Fibroblast of mammary gland (primary cell): Measurements from ENCODE around the gene MAP3K14.

Experiments used
- DNase-seq: peaks from one replicate; pipeline ENCODE4 v3.0.0-alpha.2; 2010; ENCODE audit warnings: low read depth
- H3K4me3 ChIP-seq: 2 replicates; pipeline ENCODE4 v1.5.1; 2011; ENCODE audit warnings: low read depth, mild to moderate bottlenecking, low read length, moderate library complexity; ENCODE audit not compliant: control insufficient read depth
- CTCF ChIP-seq: conservative IDR thresholded peaks from 2 replicates; pipeline ENCODE4 v1.5.1; 2011; ENCODE audit warnings: low read depth, low read length, inconsistent platforms; ENCODE audit not compliant: control insufficient read depth, insufficient read depth

MAP3K14 gene

GRCh38 chr17:45301674-45302073 lies 15.1 kb downstream of the MAP3K14 start:
- no peak for DNase-seq
- no peak for TF ChIP-seq CTCF
- no peak overlapping the region for H3K4me3 ChIP-seq

GRCh38 chr17:45300060-45300751 lies 16.6 kb downstream of the MAP3K14 start:
- no peak for TF ChIP-seq CTCF
- DNase-seq: no peak
- no peak overlapping the region for H3K4me3 ChIP-seq

- no peak for TF ChIP-seq CTCF
- no peak overlapping the region for H3K4me3 ChIP-seq
- no peak for DNase-seq
Observed at GRCh38 chr17:45299361-45299760, 17.5 kb downstream of the MAP3K14 start.

- no peak for TF ChIP-seq CTCF
- no peak overlapping the region for H3K4me3 ChIP-seq
- DNase-seq: no peak
Observed at GRCh38 chr17:45298546-45299285, 18.1 kb downstream of the MAP3K14 start.

- no peak for TF ChIP-seq CTCF
- H3K4me3 ChIP-seq: no peak overlapping the region
- DNase-seq: no peak
Observed at GRCh38 chr17:45296833-45297124, 20.0 kb downstream of the MAP3K14 start.

GRCh38 chr17:45296003-45296832 lies 20.6 kb downstream of the MAP3K14 start:
- no peak for TF ChIP-seq CTCF
- no peak overlapping the region for H3K4me3 ChIP-seq
- peak; percentile 68 for DNase-seq
